CD14-positive monocyte (primary cell): Measurements from ENCODE around the gene TMEM161B. TPM values are rescaled to one million over a fixed set of nuclear protein-coding genes. Genes with fewer than 3 reads are reported as not detected.

Experiments used
- DNase-seq, 3 donors: peaks; one replicate each; pipeline ENCODE4 v3.0.0-alpha.2; 2011 to 2022
- H2AFZ ChIP-seq: 2 replicates; pipeline ENCODE4 v1.6.0; 2012; ENCODE audit warnings: mild to moderate bottlenecking, low read depth, low read length, inconsistent platforms; ENCODE audit not compliant: insufficient read depth, poor library complexity, severe bottlenecking
- H3K27ac ChIP-seq, 2 donors: 1 replicate in 1 of 2; 2 replicates in 1 of 2; pipeline ENCODE4 v1.5.1; 2012 to 2013; ENCODE audit warnings: low read length in 2 of 2, control low read depth in 1 of 2, inconsistent platforms in 1 of 2, low read depth in 1 of 2, mild to moderate bottlenecking in 1 of 2
- H3K27me3 ChIP-seq, 2 donors: one replicate each; pipeline versions ENCODE4 v1.6.0 to v1.6.1; 2011 to 2013; ENCODE audit warnings: low read length in 2 of 2; ENCODE audit not compliant: control insufficient read depth in 2 of 2, insufficient read depth in 2 of 2
- H3K36me3 ChIP-seq, 2 donors: replicated peaks in 1 of 2; 1 replicate in 1 of 2; 2 replicates in 1 of 2; pipeline versions ENCODE4 v1.5.1 to v1.6.1; 2012 to 2013; ENCODE audit warnings: low read length in 2 of 2, control low read depth in 1 of 2, inconsistent platforms in 1 of 2, mild to moderate bottlenecking in 1 of 2; ENCODE audit not compliant: insufficient read depth in 2 of 2, control insufficient read depth in 1 of 2
- H3K4me1 ChIP-seq, 2 donors: 1 replicate in 1 of 2; 2 replicates in 1 of 2; pipeline versions ENCODE4 v1.5.1 to v1.6.1; 2012 to 2013; ENCODE audit warnings: low read length in 2 of 2, control low read depth in 1 of 2, inconsistent platforms in 1 of 2, mild to moderate bottlenecking in 1 of 2, moderate library complexity in 1 of 2; ENCODE audit not compliant: insufficient read depth in 2 of 2, control insufficient read depth in 1 of 2
- H3K4me2 ChIP-seq: replicated peaks from 2 replicates; pipeline ENCODE3; 2012; ENCODE audit warnings: low read length, moderate library complexity, mild to moderate bottlenecking; ENCODE audit not compliant: poor library complexity, severe bottlenecking; ENCODE audit errors: extremely low read depth
- H3K4me3 ChIP-seq, 3 experiments: fragments of 200-600 bp in 1 of 3; sonication (generic) in 1 of 3; replicated peaks in 1 of 3; 1 replicate in 2 of 3; 2 replicates in 1 of 3; pipeline ENCODE4 v1.5.1; 2011 to 2013; ENCODE audit warnings: low read length in 3 of 3, mild to moderate bottlenecking in 3 of 3, control low read depth in 2 of 3, low read depth in 2 of 3, inconsistent platforms in 1 of 3, moderate library complexity in 1 of 3
- H3K79me2 ChIP-seq: 2 replicates; pipeline ENCODE4 v1.6.0; 2012; ENCODE audit warnings: mild to moderate bottlenecking, control low read depth, inconsistent platforms, low read length, moderate library complexity; ENCODE audit not compliant: insufficient read depth
- H3K9ac ChIP-seq: 2 replicates; pipeline ENCODE4 v1.6.0; 2017; ENCODE audit warnings: low read length, mild to moderate bottlenecking; ENCODE audit not compliant: insufficient read depth, poor library complexity, severe bottlenecking
- H3K9me3 ChIP-seq, 2 donors: replicated peaks in 1 of 2; 1 replicate in 1 of 2; 2 replicates in 1 of 2; pipeline versions ENCODE4 v1.5.1 to v1.6.1; 2012 to 2013; ENCODE audit warnings: low read length in 2 of 2, control low read depth in 1 of 2; ENCODE audit not compliant: control insufficient read depth in 1 of 2, insufficient read depth in 1 of 2
- H4K20me1 ChIP-seq: 2 replicates; pipeline ENCODE4 v1.6.0; 2012; ENCODE audit warnings: mild to moderate bottlenecking, low read length, control low read depth, moderate library complexity; ENCODE audit not compliant: insufficient read depth
- H3K27ac Mint-ChIP-seq, 7 donors: one replicate each; pipeline ENCODE4 v1.8.0; 2020; ENCODE audit warnings: mild to moderate bottlenecking in 7 of 7, mixed read lengths in 7 of 7, moderate library complexity in 6 of 7, inconsistent platforms in 2 of 7
- H3K27me3 Mint-ChIP-seq, 3 donors: one replicate each; pipeline ENCODE4 v1.8.0; 2021 to 2022; ENCODE audit warnings: low read depth in 3 of 3, mild to moderate bottlenecking in 3 of 3, mixed read lengths in 3 of 3, moderate library complexity in 3 of 3, inconsistent platforms in 1 of 3
- H3K36me3 Mint-ChIP-seq, 2 donors: one replicate each; pipeline ENCODE4 v1.8.0; 2020; ENCODE audit warnings: mixed read lengths in 2 of 2, inconsistent platforms in 1 of 2, mild to moderate bottlenecking in 1 of 2
- H3K4me1 Mint-ChIP-seq: one replicate; pipeline ENCODE4 v1.8.0; 2020; ENCODE audit warnings: mild to moderate bottlenecking, mixed read lengths
- H3K4me3 Mint-ChIP-seq, 2 donors: one replicate each; pipeline ENCODE4 v1.8.0; 2020; ENCODE audit warnings: mild to moderate bottlenecking in 2 of 2, mixed read lengths in 2 of 2, moderate library complexity in 1 of 2
- H3K9me3 Mint-ChIP-seq, 7 donors: one replicate each; pipeline ENCODE4 v1.8.0; 2020 to 2022; ENCODE audit warnings: mixed read lengths in 7 of 7, mild to moderate bottlenecking in 6 of 7, moderate library complexity in 6 of 7, inconsistent platforms in 2 of 7
- WGBS: methylation state at CpG from one replicate; pipeline ENCODE4 v1.1.5; 2013; ENCODE audit warnings: missing lambda C conversion rate; ENCODE audit not compliant: insufficient coverage; 5-methylcytosine and 5-hydroxymethylcytosine counted together
- intact Hi-C, 2 donors: fragments of 100-400 bp; cut with micrococcal nuclease; formaldehyde crosslinking; loops; one replicate each; pipeline versions ENCODE4 v1.15.0 to v1.15.1; 2023
- polyA plus RNA-seq, 3 donors: library from polyadenylated mRNA; depleted of rRNA in 1 of 3; unstranded in 2 of 3; stranded (reverse) in 1 of 3; fragments of 300-500 nt in 2 of 3; fragments of >200 nt in 1 of 3; fragmentation: Illumina TruSeq in 2 of 3; gene quantifications; 1 replicate in 2 of 3; 2 replicates in 1 of 3; pipeline ENCODE4 v1.2.3, GENCODE V29; 2012 to 2021
- TF ChIP-seq, protein P1 (sequence below): fragments of 200-600 bp; IDR thresholded peaks from one replicate; pipeline ENCODE4 v1.8.0; 2022; ENCODE audit warnings: antibody characterized with exemption, mild to moderate bottlenecking

The TMEM161B gene
- polyA plus RNA-seq, 3 donors = 4.4 to 9.4 (median 5.0) TPM

GRCh38 chr5:88281322-88281721 lies 12.7 kb upstream of the TMEM161B start:
- TF ChIP-seq, protein P1, sequence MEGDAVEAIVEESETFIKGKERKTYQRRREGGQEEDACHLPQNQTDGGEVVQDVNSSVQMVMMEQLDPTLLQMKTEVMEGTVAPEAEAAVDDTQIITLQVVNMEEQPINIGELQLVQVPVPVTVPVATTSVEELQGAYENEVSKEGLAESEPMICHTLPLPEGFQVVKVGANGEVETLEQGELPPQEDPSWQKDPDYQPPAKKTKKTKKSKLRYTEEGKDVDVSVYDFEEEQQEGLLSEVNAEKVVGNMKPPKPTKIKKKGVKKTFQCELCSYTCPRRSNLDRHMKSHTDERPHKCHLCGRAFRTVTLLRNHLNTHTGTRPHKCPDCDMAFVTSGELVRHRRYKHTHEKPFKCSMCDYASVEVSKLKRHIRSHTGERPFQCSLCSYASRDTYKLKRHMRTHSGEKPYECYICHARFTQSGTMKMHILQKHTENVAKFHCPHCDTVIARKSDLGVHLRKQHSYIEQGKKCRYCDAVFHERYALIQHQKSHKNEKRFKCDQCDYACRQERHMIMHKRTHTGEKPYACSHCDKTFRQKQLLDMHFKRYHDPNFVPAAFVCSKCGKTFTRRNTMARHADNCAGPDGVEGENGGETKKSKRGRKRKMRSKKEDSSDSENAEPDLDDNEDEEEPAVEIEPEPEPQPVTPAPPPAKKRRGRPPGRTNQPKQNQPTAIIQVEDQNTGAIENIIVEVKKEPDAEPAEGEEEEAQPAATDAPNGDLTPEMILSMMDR = no peak
- no peak overlapping the region for H3K9ac ChIP-seq
- DNase-seq = no peak
- H3K4me1 Mint-ChIP-seq = no peaks in the 10 kb centered on the region
- H3K36me3 Mint-ChIP-seq = peaks cover 16 to 21% of the 10 kb centered on the region in 2 donors
- H3K4me3 Mint-ChIP-seq = no peak overlapping the region
- H3K27me3 ChIP-seq = no peaks in the 10 kb centered on the region
- H3K4me3 ChIP-seq = no peak overlapping the region
- no peaks in the 10 kb centered on the region for H3K4me1 ChIP-seq
- peaks cover 0 to 10% of the 10 kb centered on the region in 2 donors for H3K36me3 ChIP-seq
- H3K27ac Mint-ChIP-seq = no peak overlapping the region
- no peak overlapping the region for H3K4me2 ChIP-seq
- no peak overlapping the region for H2AFZ ChIP-seq
- H4K20me1 ChIP-seq = no peaks in the 10 kb centered on the region
- no peaks in the 10 kb centered on the region for H3K79me2 ChIP-seq
- no peaks in the 10 kb centered on the region for H3K9me3 ChIP-seq
- peaks cover 0 to 2% (median 0%) of the 10 kb centered on the region in 7 donors for H3K9me3 Mint-ChIP-seq
- intact Hi-C loops = no loop called here
- H3K27ac ChIP-seq = no peak overlapping the region
- H3K27me3 Mint-ChIP-seq = no peaks in the 10 kb centered on the region
- WGBS = 94% methylated on average over 3 of the region's 3 CpGs

- H3K4me2 ChIP-seq = no peak overlapping the region
- DNase-seq = no peak
- H3K27me3 Mint-ChIP-seq = no peaks in the 10 kb centered on the region
- no peaks in the 10 kb centered on the region for H3K9me3 ChIP-seq
- WGBS = 100% methylated on average over 1 of the region's 1 CpG
- peaks cover 0 to 6% (median 0%) of the 10 kb centered on the region in 7 donors for H3K9me3 Mint-ChIP-seq
- H3K27ac Mint-ChIP-seq = no peak overlapping the region
- intact Hi-C loops = no loop called here
- no peaks in the 10 kb centered on the region for H3K27me3 ChIP-seq
- no peak overlapping the region for H3K9ac ChIP-seq
- no peak overlapping the region for H3K4me3 Mint-ChIP-seq
- H3K27ac ChIP-seq = no peak overlapping the region
- H3K4me1 Mint-ChIP-seq = peaks cover 1% of the 10 kb centered on the region
- peaks cover 32 to 38% of the 10 kb centered on the region in 2 donors for H3K36me3 Mint-ChIP-seq
- H3K4me1 ChIP-seq = no peaks in the 10 kb centered on the region
- no peaks in the 10 kb centered on the region for H3K79me2 ChIP-seq
- H3K36me3 ChIP-seq = peaks cover 5 to 28% of the 10 kb centered on the region in 2 donors
- no peak overlapping the region for H2AFZ ChIP-seq
- TF ChIP-seq, protein P1 = no peak
- no peaks in the 10 kb centered on the region for H4K20me1 ChIP-seq
- H3K4me3 ChIP-seq = no peak overlapping the region
These were observed 10.9 kb upstream of the TMEM161B start for GRCh38 chr5:88279584-88279983.
